Measurements from ENCODE around the gene ABHD18.
A peak's percentile ranks its signal among the peaks of the same experiment; 100 is the strongest.
"Not testable (repeated sequence)": the region's sequence is repeated elsewhere in the genome, so short reads cannot be mapped to it uniquely, and the experiment has no call there.

Gene ABHD18

GRCh38 chr4:127995776-127996175 lies 30.6 kb downstream of the ABHD18 start:
- DNase-seq, result no peak

GRCh38 chr4:127996521-127996920 lies 31.3 kb downstream of the ABHD18 start:
- not testable (repeated sequence) for DNase-seq

- DNase-seq, result peak; percentile 47
These were observed 32.6 kb downstream of the ABHD18 start for GRCh38 chr4:127997534-127998388.

GRCh38 chr4:128006592-128006991 lies 41.4 kb downstream of the ABHD18 start:
- no peak for DNase-seq

GRCh38 chr4:128009428-128009827 lies 44.2 kb downstream of the ABHD18 start:
- no peak for DNase-seq

- no peak for DNase-seq
These were observed 60.1 kb downstream of the ABHD18 start for GRCh38 chr4:128025319-128025718.

GRCh38 chr4:128029907-128030306 lies 64.7 kb downstream of the ABHD18 start:
- no peak for DNase-seq

- no peak for DNase-seq
These were observed 66.7 kb downstream of the ABHD18 start for GRCh38 chr4:128031756-128032384.

- DNase-seq, result no peak
These were observed 74.4 kb downstream of the ABHD18 start for GRCh38 chr4:128039568-128039967.

GRCh38 chr4:128047019-128047418 lies 81.8 kb downstream of the ABHD18 start:
- not testable (repeated sequence) for DNase-seq

- not testable (repeated sequence) for DNase-seq
These were observed 82.3 kb downstream of the ABHD18 start for GRCh38 chr4:128047514-128047913.

GRCh38 chr4:128051229-128051628 lies 86.0 kb downstream of the ABHD18 start:
- DNase-seq, result peak; percentile 23

GRCh38 chr4:128054907-128055306 lies 89.7 kb downstream of the ABHD18 start:
- DNase-seq, result not testable (repeated sequence)

GRCh38 chr4:128055441-128056206 lies 90.4 kb downstream of the ABHD18 start:
- DNase-seq, result not testable (repeated sequence)

- DNase-seq, result no peak
These were observed 91.2 kb downstream of the ABHD18 start for GRCh38 chr4:128056396-128056795.

GRCh38 chr4:128060121-128060698 lies 95.0 kb downstream of the ABHD18 start:
- no peak for DNase-seq

GRCh38 chr4:128060699-128061565 lies 95.7 kb downstream of the ABHD18 start, which contains the start of gene LARP1B:
TSS of gene LARP1B (plus strand) at chr4:128061312. CDS start at chr4:128074952, 13,640 bp downstream.
- DNase-seq, result peak; percentile 95

- DNase-seq, result peak; percentile 74
These were observed 96.6 kb downstream of the ABHD18 start for GRCh38 chr4:128061566-128062536.

- not testable (repeated sequence) for DNase-seq
These were observed 101.2 kb downstream of the ABHD18 start for GRCh38 chr4:128066453-128066820.

- peak; percentile 28 for DNase-seq
These were observed 103.7 kb downstream of the ABHD18 start for GRCh38 chr4:128068918-128069317.

- DNase-seq, result no peak
These were observed 111.3 kb downstream of the ABHD18 start for GRCh38 chr4:128076464-128076863.

All from activated CD4-positive, alpha-beta T cell treated with anti-CD3 and anti-CD28 coated beads for 48 hours (primary cell).